Stimulated activated CD4-positive, alpha-beta T cell treated with anti-CD3 and anti-CD28 coated beads, Interleukin-15, amount 100 ng/mL, for 1 hour (primary cell): ENCODE results near the gene NT5C2.
"Not testable (repeated sequence)": the region's sequence is repeated elsewhere in the genome, so short reads cannot be mapped to it uniquely, and the experiment has no call there.

Source experiments
- DNase-seq, 2 donors: peaks; one replicate each; pipeline ENCODE4 v3.0.0-alpha.2; 2020; ENCODE audit warnings: low read depth in 1 of 2, low spot score in 1 of 2

The NT5C2 gene

DNA sequence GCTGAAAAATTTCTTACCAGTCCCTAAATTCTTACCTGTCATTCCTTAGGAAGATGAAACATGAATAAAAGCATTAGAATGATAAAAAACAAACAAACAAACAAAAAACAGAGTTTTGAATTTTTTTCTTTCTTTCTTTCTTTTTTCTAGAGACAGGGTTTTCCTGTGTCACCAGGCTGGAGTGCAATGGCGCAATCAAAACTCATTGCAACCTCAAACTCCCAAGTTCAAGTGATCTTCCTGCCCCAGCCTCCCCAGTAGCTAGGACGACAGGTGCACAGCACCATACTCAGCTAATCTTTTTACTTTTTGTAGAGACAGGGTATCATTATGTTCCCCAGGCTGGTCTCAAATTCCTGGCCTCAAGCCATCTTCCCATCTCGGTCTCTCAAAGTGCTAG lies 26.5 kb downstream of the NT5C2 start:
- DNase-seq = no peak

- not testable (repeated sequence) for DNase-seq
These were observed 29.2 kb downstream of the NT5C2 start for GRCh38 chr10:103163766-103164403.

DNA sequence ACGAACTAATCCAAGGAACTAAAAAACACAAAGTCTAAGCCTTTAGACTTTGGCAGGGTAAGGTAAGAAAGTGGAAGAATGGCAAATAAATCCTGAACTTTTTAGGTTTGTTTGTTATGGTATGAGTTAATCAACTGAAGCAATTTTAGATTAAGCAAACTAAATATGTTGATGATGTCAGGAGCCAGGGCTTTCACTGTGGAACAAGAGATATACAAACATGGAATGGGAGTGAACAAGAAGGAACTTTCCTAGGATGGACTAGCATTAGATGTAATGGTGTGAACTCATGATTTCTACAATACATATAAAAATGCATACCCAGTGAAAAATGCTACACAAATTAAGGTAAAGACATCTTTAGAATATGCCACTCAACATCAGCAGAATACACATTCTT lies 35.8 kb downstream of the NT5C2 start:
- no peak for DNase-seq

GRCh38 chr10:103155471-103156085 lies 37.5 kb downstream of the NT5C2 start:
- DNase-seq = no peak

GRCh38 chr10:103154521-103155299 lies 38.4 kb downstream of the NT5C2 start:
- DNase-seq = no peak

DNA sequence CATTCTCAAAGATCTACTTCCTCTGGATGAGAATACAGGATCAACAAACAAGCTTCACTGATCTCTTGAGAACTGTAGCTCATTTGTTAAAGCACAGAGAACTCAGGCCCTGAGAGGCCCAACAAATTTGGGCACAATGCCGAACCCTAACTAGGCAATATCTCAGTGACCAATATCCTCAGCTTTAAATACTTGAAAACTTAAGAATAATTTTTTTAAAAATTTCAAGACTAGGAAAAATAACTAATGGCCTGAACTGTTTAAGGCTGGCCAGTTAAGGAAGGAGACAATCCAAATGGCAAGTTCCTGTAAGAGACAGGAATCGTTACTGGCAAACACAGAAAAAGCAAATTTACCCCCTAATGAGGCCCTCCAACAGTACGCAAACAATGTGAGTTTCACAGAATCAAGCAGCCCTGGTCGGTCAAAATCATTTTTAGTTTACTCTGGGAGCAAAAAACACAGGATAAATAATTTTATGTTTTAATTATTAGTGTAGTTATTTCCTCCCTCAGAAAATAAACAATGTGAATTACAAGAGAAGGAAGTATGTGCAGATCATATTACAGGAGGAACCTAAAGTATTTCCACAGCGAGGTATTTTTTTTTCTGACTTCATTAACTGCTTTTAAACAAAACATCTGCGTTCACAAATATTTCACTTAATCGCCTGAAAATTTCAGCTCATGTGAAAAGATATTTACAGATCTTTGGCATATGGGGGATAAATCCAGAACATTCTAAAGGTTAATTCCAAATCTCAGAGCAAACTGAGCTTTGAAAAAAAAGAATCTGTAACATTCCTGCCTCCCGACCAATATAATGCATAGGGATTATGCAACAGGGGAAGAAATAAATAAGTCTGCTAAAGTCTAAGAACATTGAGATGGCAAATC lies 39.5 kb downstream of the NT5C2 start:
- DNase-seq = no peak

- no peak for DNase-seq
These were observed 43.0 kb downstream of the NT5C2 start for GRCh38 chr10:103149991-103150622.

DNA sequence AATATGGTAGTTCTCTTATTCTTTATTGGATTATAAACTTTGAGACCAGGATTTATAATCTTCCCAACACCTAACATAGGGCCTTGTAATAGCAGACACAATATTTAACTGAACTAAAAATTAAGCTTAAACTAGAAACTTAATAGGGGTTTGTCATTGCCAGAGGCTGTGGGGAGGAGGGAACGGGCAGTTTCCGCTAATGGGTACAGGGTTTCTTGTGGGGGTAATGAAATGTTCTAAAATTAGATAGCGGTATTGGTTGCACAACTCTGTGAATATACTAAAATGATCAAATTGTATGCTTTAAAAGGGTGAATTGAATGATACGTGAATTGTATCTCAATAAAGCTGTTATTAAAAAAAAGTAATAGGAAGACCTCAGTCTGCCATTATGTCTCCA lies 45.4 kb downstream of the NT5C2 start:
- no peak for DNase-seq

DNA sequence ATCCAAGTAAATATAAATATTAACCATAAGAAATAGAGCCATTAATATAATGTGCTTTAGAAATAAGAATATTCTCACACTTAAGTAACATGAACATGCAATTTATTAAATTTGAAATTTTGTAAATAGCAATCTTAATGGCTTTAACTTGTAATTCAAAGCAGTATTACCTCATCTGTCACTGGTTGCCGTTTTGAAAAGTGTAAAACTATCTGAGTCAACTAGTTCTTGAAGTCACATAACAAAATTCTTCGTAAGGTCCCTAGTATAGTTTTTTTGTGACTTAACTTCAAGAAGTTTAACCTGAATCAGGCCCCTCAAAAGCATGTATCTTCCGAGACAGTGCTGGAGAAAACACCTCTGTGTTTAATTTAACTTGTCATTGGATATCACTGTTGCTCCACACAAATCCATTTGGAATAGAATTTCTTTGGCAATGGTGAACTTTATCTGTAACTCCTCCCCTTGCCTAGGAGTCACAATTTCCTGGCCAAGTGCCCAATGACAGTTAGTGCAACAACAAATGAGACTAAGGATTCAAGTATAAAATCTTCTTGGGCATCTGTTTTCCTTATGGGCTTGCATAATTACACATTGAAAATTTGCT lies 47.1 kb downstream of the NT5C2 start:
- DNase-seq = no peak

DNA sequence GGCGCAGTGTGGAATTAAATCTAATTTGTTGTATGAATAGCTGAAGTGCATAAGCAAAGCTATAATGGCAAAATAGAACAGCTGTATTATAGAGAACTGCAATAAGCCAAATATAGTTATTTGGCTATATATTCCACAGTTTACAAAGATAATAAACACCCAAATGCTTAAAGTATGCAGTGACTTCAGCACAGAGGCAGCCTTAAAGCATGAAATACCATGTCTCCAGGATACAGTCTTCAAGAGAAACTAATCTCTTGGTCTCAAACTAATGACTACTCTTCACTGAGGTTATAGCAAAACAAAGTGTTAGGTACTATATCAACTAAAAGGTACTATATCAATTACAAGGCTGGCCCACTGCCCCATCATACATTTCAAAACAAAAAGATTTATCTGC lies 48.0 kb downstream of the NT5C2 start:
- DNase-seq = no peak

DNA sequence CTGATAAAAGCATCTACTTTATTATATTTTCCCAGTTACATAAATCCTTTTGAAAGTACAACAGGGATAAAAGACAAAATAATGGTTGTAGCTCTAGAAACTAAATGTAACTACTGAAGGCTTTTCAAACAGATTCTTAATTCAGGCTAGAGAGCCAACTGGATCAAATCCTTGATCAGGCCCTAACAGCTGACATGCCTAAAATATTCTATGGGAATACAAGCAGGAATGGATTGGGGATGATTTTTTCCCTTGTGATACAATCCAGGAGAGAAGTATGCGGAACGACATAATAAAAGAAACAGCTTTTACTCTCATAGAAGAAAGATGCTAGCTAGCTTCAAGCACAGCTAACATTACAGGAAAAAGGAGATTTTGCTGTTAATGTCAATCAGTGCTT lies 49.0 kb downstream of the NT5C2 start:
- no peak for DNase-seq

DNA sequence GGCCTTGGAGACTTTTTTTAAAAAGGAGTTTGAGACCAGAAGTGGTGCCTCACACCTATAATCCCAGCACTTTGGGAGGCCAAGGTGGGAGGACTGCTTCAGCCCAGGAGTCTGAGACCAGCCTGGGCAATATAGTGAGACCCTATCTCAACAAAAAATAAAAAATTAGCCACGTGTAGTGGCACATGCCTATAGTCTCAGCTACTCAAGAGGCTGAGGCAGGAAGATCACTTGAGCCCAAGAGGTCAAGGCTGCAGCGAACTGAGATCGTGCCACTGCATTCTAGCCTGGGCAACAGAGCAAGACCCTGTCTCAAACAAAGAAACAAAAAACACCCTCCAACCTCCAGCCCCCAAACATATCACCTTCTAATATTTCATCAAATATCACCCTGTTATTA lies 49.4 kb downstream of the NT5C2 start:
- DNase-seq = not testable (repeated sequence)

DNA sequence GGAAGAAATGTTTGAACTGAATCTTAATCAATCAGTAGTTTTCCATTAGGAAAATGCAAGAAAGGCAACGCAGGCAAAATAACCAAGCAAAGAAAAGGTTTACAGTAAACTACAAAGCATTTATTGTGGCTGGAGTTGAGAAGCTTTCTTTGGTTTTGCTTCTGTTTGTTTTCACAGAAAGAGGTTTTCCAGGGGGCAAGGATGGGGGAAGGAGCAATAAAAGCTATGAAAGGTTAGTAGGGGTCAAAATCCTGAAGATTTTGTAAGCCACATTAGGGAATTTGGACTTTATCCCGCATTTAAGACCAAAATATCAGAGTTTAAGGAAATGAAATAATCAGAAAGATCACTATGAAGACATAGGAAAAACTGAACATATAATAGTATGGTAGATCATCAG lies 51.1 kb downstream of the NT5C2 start:
- no peak for DNase-seq

DNA sequence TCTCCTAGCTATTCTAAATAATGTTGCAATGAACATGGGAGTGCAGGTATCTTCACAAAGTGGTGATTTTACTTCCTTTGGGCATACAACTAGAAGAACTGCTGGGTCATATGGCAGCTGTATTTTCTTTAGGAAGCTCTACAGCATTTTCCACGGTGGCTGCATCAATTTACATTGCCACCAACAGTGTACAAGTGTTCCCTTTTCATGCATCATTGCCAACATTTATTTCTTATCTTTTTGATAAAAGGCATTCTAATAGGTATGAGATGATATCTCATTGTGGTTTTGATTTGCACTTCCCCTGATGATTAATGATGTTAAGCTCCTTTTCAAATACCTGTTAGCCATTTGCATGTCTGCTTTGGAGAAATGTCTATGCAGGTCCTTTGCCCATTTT lies 52.6 kb downstream of the NT5C2 start:
- no peak for DNase-seq

- DNase-seq = no peak
These were observed 53.3 kb downstream of the NT5C2 start for GRCh38 chr10:103139803-103140202.

- DNase-seq = not testable (repeated sequence)
These were observed 57.9 kb downstream of the NT5C2 start for GRCh38 chr10:103135168-103135567.

- no peak for DNase-seq
These were observed 62.2 kb downstream of the NT5C2 start for GRCh38 chr10:103130910-103131309.

DNA sequence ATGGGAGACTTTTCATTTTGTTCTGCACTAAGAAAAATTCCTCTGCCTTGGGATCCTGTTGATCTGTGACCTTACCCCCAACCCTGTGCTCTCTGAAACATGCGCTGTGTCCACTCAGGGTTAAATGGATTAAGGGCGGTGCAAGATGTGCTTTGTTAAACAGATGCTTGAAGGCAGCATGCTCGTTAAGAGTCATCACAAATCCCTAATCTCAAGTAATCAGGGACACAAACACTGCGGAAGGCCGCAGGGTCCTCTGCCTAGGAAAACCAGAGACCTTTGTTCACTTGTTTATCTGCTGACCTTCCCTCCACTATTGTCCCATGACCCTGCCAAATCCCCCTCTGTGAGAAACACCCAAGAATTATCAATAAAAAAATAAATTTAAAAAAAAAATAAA lies 62.9 kb downstream of the NT5C2 start:
- not testable (repeated sequence) for DNase-seq

GRCh38 chr10:103127241-103127640 lies 65.8 kb downstream of the NT5C2 start:
- DNase-seq = no peak
